Neural cell (in vitro differentiated cells): ENCODE measurements around the gene F2. TPM values are rescaled to one million over a fixed set of nuclear protein-coding genes. Genes with fewer than 3 reads are reported as not detected.

Experiments used
- H2AFZ ChIP-seq: fragments of 200-600, 300-800 bp; sonication (generic), shearing (Covaris generic); 2 replicates; pipeline ENCODE4 v1.6.0; 2014; ENCODE audit warnings: low read depth, mild to moderate bottlenecking, antibody characterized with exemption, low read length, moderate library complexity
- H3F3A ChIP-seq: fragments of 200-600 bp; shearing (Covaris generic); 2 replicates; pipeline ENCODE4 v1.6.1; 2016; ENCODE audit warnings: mild to moderate bottlenecking, moderate library complexity, mixed read lengths, antibody characterized with exemption, low read length; ENCODE audit not compliant: insufficient read depth, poor library complexity, severe bottlenecking
- H3K27ac ChIP-seq: fragments of 200-600, 300-800 bp; sonication (generic), shearing (Covaris generic); 2 replicates; pipeline ENCODE4 v1.5.1; 2014; ENCODE audit warnings: mild to moderate bottlenecking, low read length, moderate library complexity
- H3K27me3 ChIP-seq: fragments of 300-800, 200-600 bp; sonication (generic), shearing (Covaris generic); 2 replicates; pipeline ENCODE4 v1.6.0; 2014; ENCODE audit warnings: mild to moderate bottlenecking, low read depth, low read length, moderate library complexity; ENCODE audit not compliant: insufficient read depth
- H3K36me3 ChIP-seq: fragments of 300-800, 200-600 bp; sonication (generic), shearing (Covaris generic); 2 replicates; pipeline ENCODE4 v1.5.1; 2014; ENCODE audit warnings: mild to moderate bottlenecking, antibody characterized with exemption, low read length, moderate library complexity; ENCODE audit not compliant: insufficient read depth
- H3K4me2 ChIP-seq: fragments of 300-800, 200-600 bp; sonication (generic), shearing (Covaris generic); 2 replicates; pipeline ENCODE4 v1.6.0; 2014; ENCODE audit warnings: mild to moderate bottlenecking, low read length
- H3K4me3 ChIP-seq: fragments of 300-800, 200-600 bp; sonication (generic), shearing (Covaris generic); 2 replicates; pipeline ENCODE4 v1.5.1; 2014; ENCODE audit warnings: mild to moderate bottlenecking, low read length, moderate library complexity
- H3K79me2 ChIP-seq: fragments of 200-600 bp; shearing (Covaris generic); replicated peaks from 2 replicates; pipeline ENCODE4 v1.6.0; 2014; ENCODE audit warnings: mild to moderate bottlenecking, low read length, moderate library complexity; ENCODE audit not compliant: insufficient read depth
- H3K9ac ChIP-seq: fragments of 300-800, 200-600 bp; sonication (generic), shearing (Covaris generic); 2 replicates; pipeline ENCODE4 v1.6.1; 2016; ENCODE audit warnings: mild to moderate bottlenecking, low read length, mixed read lengths
- H3K9me2 ChIP-seq: fragments of 200-600 bp; shearing (Covaris generic); 2 replicates; pipeline ENCODE4 v1.6.1; 2016; ENCODE audit warnings: mild to moderate bottlenecking, low read length, mixed read lengths; ENCODE audit not compliant: insufficient read depth
- H3K9me3 ChIP-seq: fragments of 200-600, 300-800 bp; sonication (generic), shearing (Covaris generic); 2 replicates; pipeline ENCODE4 v1.6.1; 2016; ENCODE audit warnings: mild to moderate bottlenecking, mixed run types, low read length, moderate library complexity, mixed read lengths
- H4K20me1 ChIP-seq: fragments of 200-600 bp; shearing (Covaris generic); 2 replicates; pipeline ENCODE4 v1.6.1; 2016; ENCODE audit warnings: mild to moderate bottlenecking, mixed run types; ENCODE audit not compliant: insufficient read depth
- EP300 ChIP-seq: fragments of 450-650 bp; conservative IDR thresholded peaks from 2 replicates; pipeline ENCODE4 v1.6.1; 2014; ENCODE audit warnings: antibody characterized with exemption, mild to moderate bottlenecking, moderate library complexity; ENCODE audit not compliant: poor library complexity, severe bottlenecking
- EZH2 ChIP-seq: fragments of 200-600, 300-800 bp; shearing (Covaris generic), sonication (generic); IDR thresholded peaks from 2 replicates; pipeline ENCODE4 v1.6.1; 2014; ENCODE audit warnings: antibody characterized with exemption, low read length, borderline replicate concordance, mild to moderate bottlenecking; ENCODE audit not compliant: insufficient read depth, poor library complexity, severe bottlenecking
- MXI1 ChIP-seq: fragments of 450-650 bp; conservative IDR thresholded peaks from 2 replicates; pipeline ENCODE4 v1.6.1; 2014; ENCODE audit warnings: antibody characterized with exemption, mild to moderate bottlenecking; ENCODE audit not compliant: poor library complexity, severe bottlenecking
- POLR2AphosphoS5 ChIP-seq: IDR thresholded peaks from 2 replicates; pipeline ENCODE4 v1.6.1; 2012
- RAD21 ChIP-seq: fragments of 450-650 bp; conservative IDR thresholded peaks from 2 replicates; pipeline ENCODE4 v1.6.1; 2014; ENCODE audit warnings: antibody characterized with exemption, mild to moderate bottlenecking, moderate library complexity
- REST ChIP-seq: IDR thresholded peaks from 2 replicates; pipeline ENCODE4 v1.6.1; 2012; ENCODE audit warnings: borderline replicate concordance
- SMC3 ChIP-seq: fragments of 450-650 bp; conservative IDR thresholded peaks from 2 replicates; pipeline ENCODE4 v1.6.1; 2014; ENCODE audit warnings: antibody characterized with exemption, mild to moderate bottlenecking, moderate library complexity; ENCODE audit not compliant: poor library complexity
- TAF1 ChIP-seq: IDR thresholded peaks from 2 replicates; pipeline ENCODE4 v1.6.1; 2012; ENCODE audit warnings: low read depth
- polyA plus RNA-seq: library from polyadenylated mRNA; depleted of rRNA; stranded (reverse); fragments of >200 nt; gene quantifications from 2 replicates; pipeline ENCODE4 v1.2.3, GENCODE V29; 2014
- TF ChIP-seq, protein P1 (sequence below): fragments of 450-650 bp; IDR thresholded peaks from 2 replicates; pipeline ENCODE4 v1.5.1; 2014; ENCODE audit warnings: antibody characterized with exemption, mild to moderate bottlenecking, moderate library complexity; ENCODE audit not compliant: poor library complexity, severe bottlenecking

Gene F2
- polyA plus RNA-seq, 1 donor from 2014 or later = 0.94 TPM

GRCh38 chr11:46741600-46742484 is 22.8 kb downstream of the F2 start:
- Histone ChIP-seq H3K27me3 (no peaks in the 10 kb centered on the region), H3K27ac (no peak overlapping the region), H3K79me2 (no peaks in the 10 kb centered on the region), H3K9ac (no peak overlapping the region), H3K4me2 (no peak overlapping the region), H3K9me3 (no peaks in the 10 kb centered on the region), H3K9me2 (no peaks in the 10 kb centered on the region), H3K36me3 (no peaks in the 10 kb centered on the region), H3K4me3 (no peak overlapping the region), H2AFZ (no peak overlapping the region), H3F3A (no peaks in the 10 kb centered on the region), H4K20me1 (no peaks in the 10 kb centered on the region)
- TF ChIP-seq POLR2AphosphoS5 = no peak
- TF ChIP-seq REST = no peak
- no peak for TF ChIP-seq MXI1
- TF ChIP-seq, protein P1, sequence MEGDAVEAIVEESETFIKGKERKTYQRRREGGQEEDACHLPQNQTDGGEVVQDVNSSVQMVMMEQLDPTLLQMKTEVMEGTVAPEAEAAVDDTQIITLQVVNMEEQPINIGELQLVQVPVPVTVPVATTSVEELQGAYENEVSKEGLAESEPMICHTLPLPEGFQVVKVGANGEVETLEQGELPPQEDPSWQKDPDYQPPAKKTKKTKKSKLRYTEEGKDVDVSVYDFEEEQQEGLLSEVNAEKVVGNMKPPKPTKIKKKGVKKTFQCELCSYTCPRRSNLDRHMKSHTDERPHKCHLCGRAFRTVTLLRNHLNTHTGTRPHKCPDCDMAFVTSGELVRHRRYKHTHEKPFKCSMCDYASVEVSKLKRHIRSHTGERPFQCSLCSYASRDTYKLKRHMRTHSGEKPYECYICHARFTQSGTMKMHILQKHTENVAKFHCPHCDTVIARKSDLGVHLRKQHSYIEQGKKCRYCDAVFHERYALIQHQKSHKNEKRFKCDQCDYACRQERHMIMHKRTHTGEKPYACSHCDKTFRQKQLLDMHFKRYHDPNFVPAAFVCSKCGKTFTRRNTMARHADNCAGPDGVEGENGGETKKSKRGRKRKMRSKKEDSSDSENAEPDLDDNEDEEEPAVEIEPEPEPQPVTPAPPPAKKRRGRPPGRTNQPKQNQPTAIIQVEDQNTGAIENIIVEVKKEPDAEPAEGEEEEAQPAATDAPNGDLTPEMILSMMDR = no peak
- TF ChIP-seq EP300 = no peak
- TF ChIP-seq TAF1 = no peak
- no peak for TF ChIP-seq EZH2
- TF ChIP-seq RAD21 = no peak
- no peak for TF ChIP-seq SMC3

DNA sequence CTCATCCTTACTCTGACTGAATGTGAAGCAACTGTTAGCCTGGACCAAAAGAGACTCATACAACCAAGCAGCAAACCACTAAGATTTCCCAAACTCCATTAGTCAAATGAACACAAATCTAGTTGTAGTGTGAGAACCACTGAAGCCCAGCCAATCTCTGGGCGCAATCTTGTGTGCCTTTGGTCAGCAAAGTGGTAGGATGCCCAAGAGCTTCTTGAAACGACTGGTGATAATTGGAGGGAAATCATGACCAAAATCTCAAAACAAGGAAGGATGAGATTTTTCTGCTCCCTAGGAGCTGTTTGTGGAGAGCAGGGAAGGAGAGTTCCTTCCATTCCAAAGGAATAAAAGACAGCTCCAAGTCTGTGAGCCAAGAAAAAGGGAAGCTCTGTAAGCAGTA is 24.0 kb downstream of the F2 start:
- Histone ChIP-seq H3K27me3 (no peaks in the 10 kb centered on the region), H3K9me2 (no peaks in the 10 kb centered on the region), H3K27ac (no peak overlapping the region), H2AFZ (no peak overlapping the region), H3K36me3 (no peaks in the 10 kb centered on the region), H3K9me3 (no peaks in the 10 kb centered on the region), H3F3A (no peaks in the 10 kb centered on the region), H3K9ac (no peak overlapping the region), H3K4me3 (no peak overlapping the region), H3K79me2 (no peaks in the 10 kb centered on the region), H3K4me2 (no peak overlapping the region), H4K20me1 (no peaks in the 10 kb centered on the region)
- TF ChIP-seq TAF1 = no peak
- TF ChIP-seq RAD21 = no peak
- TF ChIP-seq MXI1 = no peak
- TF ChIP-seq EP300 = no peak
